GM18520 (cell line): ENCODE data around the gene TMEM150C.
"Not testable (repeated sequence)": the region's sequence is repeated elsewhere in the genome, so short reads cannot be mapped to it uniquely, and the experiment has no call there.

Source experiments
- ATAC-seq: cut with Tn5 transposase; IDR thresholded peaks from one replicate; pipeline ENCODE4 v1.9.1; 2021; ENCODE audit not compliant: unreplicated experiment

TMEM150C gene

GRCh38 chr4:82479562-82479961 lies 82.2 kb downstream of the TMEM150C start:
- ATAC-seq, result no peak

- ATAC-seq, result not testable (repeated sequence)
Observed at GRCh38 chr4:82477469-82477868, 84.3 kb downstream of the TMEM150C start.

- ATAC-seq, result not testable (repeated sequence)
Observed at GRCh38 chr4:82475931-82476330, 85.9 kb downstream of the TMEM150C start.

GRCh38 chr4:82473621-82474164 lies 88.1 kb downstream of the TMEM150C start:
- ATAC-seq, result no peak

GRCh38 chr4:82473080-82473479 lies 88.7 kb downstream of the TMEM150C start:
- not testable (repeated sequence) for ATAC-seq

GRCh38 chr4:82469791-82470345 lies 91.9 kb downstream of the TMEM150C start:
- ATAC-seq, result no peak

GRCh38 chr4:82467471-82467870 lies 94.3 kb downstream of the TMEM150C start:
- no peak for ATAC-seq

- no peak for ATAC-seq
Observed at GRCh38 chr4:82463221-82463620, 98.6 kb downstream of the TMEM150C start.

- ATAC-seq, result peak; percentile 47
Observed at GRCh38 chr4:82462415-82462831, 99.4 kb downstream of the TMEM150C start.

GRCh38 chr4:82461710-82462109 lies 100.1 kb downstream of the TMEM150C start:
- ATAC-seq, result no peak

- ATAC-seq, result no peak
Observed at GRCh38 chr4:82458729-82459128, 103.1 kb downstream of the TMEM150C start.

- no peak for ATAC-seq
Observed at GRCh38 chr4:82457266-82457665, 104.5 kb downstream of the TMEM150C start.

- no peak for ATAC-seq
Observed at GRCh38 chr4:82452026-82452425, 109.8 kb downstream of the TMEM150C start.

GRCh38 chr4:82450966-82451755 lies 110.6 kb downstream of the TMEM150C start:
- ATAC-seq, result no peak

- ATAC-seq, result no peak
Observed at GRCh38 chr4:82447886-82448285, 113.9 kb downstream of the TMEM150C start.

- no peak for ATAC-seq
Observed at GRCh38 chr4:82439088-82439487, 122.7 kb downstream of the TMEM150C start.

GRCh38 chr4:82437285-82438005 lies 124.3 kb downstream of the TMEM150C start:
- no peak for ATAC-seq

GRCh38 chr4:82436780-82437179 lies 125.0 kb downstream of the TMEM150C start:
- ATAC-seq, result no peak

GRCh38 chr4:82436130-82436529 lies 125.7 kb downstream of the TMEM150C start:
- ATAC-seq, result no peak

GRCh38 chr4:82434949-82435348 lies 126.8 kb downstream of the TMEM150C start:
- no peak for ATAC-seq

GRCh38 chr4:82433791-82434190 lies 128.0 kb downstream of the TMEM150C start:
- ATAC-seq, result no peak
